ENCODE results near the gene USP1.

The USP1 gene

GRCh38 chr1:62439652-62440371 lies 3.0 kb downstream of the USP1 start:
- no peak overlapping the region for H2AFZ ChIP-seq (ENCODE audit: low read length, unreplicated experiment)
- peaks cover 24% of the 10 kb centered on the region for H3K4me1 ChIP-seq (ENCODE audit: control insufficient read depth, insufficient read depth, low read length, unreplicated experiment)
- H3K27ac ChIP-seq (ENCODE audit: low read depth, low read length), result no peak overlapping the region
- H3K4me3 ChIP-seq (ENCODE audit: low read depth, low read length), result peak overlapping the region; percentile 92
- peaks cover 31% of the 10 kb centered on the region for H3K36me3 ChIP-seq (ENCODE audit: insufficient read depth, low read length)
- peaks cover 74% of the 10 kb centered on the region for H3K79me2 ChIP-seq (ENCODE audit: control insufficient read depth, insufficient read depth, low read length, unreplicated experiment)
- H3K27me3 ChIP-seq (ENCODE audit: insufficient read depth, low read length), result no peaks in the 10 kb centered on the region

DNA sequence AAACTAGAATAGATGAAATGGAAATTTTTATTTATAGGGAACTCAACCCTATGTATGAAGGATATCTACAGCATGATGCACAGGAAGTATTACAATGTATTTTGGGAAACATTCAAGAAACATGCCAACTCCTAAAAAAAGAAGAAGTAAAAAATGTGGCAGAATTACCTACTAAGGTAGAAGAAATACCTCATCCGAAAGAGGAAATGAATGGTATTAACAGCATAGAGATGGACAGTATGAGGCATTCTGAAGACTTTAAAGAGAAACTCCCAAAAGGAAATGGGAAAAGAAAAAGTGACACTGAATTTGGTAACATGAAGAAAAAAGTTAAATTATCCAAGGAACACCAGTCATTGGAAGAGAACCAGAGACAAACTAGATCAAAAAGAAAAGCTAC lies 7.9 kb downstream of the USP1 start:
- Histone ChIP-seq H2AFZ (ENCODE audit: low read length, unreplicated experiment) (no peak overlapping the region), H3K36me3 (ENCODE audit: insufficient read depth, low read length) (peaks cover 64% of the 10 kb centered on the region), H3K27me3 (ENCODE audit: insufficient read depth, low read length) (no peaks in the 10 kb centered on the region), H3K27ac (ENCODE audit: low read depth, low read length) (no peak overlapping the region), H3K4me1 (ENCODE audit: control insufficient read depth, insufficient read depth, low read length, unreplicated experiment) (peaks cover 14% of the 10 kb centered on the region), H3K79me2 (ENCODE audit: control insufficient read depth, insufficient read depth, low read length, unreplicated experiment) (peaks cover 45% of the 10 kb centered on the region), H3K4me3 (ENCODE audit: low read depth, low read length) (no peak overlapping the region)

DNA sequence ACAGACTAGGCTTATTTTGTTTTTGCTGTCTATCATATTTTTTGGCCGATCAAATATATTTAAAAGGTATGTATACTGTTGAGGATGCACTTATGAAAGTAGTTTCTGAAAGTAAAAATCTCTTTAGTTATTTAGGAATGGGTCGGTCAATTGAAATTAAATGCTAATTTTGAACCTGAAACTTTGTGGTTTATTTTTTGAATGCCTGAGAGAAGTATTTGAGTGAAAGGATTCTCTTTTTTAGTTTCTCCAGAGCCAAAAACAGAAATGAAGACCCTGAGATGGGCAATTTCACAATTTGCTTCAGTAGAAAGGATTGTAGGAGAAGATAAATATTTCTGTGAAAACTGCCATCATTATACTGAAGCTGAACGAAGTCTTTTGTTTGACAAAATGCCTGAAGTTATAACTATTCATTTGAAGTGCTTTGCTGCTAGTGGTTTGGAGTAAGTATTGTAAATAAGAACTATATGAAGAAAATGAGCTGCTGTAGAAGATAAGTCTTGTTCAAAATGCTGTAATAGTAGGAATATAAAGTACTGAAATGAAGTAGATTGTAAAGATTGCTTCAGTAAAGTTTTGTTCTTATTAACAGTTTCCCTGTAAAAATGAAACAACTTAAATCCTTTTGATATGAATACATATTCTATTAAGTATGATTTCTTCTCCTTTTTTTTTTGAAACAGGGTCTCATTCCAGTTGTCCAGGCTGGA lies 11.5 kb downstream of the USP1 start:
- H3K79me2 ChIP-seq (ENCODE audit: control insufficient read depth, insufficient read depth, low read length, unreplicated experiment), result peaks cover 10% of the 10 kb centered on the region
- peaks cover 6% of the 10 kb centered on the region for H3K4me1 ChIP-seq (ENCODE audit: control insufficient read depth, insufficient read depth, low read length, unreplicated experiment)
- H2AFZ ChIP-seq (ENCODE audit: low read length, unreplicated experiment), result no peak overlapping the region
- H3K36me3 ChIP-seq (ENCODE audit: insufficient read depth, low read length), result peaks cover 73% of the 10 kb centered on the region
- no peak overlapping the region for H3K27ac ChIP-seq (ENCODE audit: low read depth, low read length)
- H3K27me3 ChIP-seq (ENCODE audit: insufficient read depth, low read length), result no peaks in the 10 kb centered on the region
- H3K4me3 ChIP-seq (ENCODE audit: low read depth, low read length), result no peak overlapping the region

DNA sequence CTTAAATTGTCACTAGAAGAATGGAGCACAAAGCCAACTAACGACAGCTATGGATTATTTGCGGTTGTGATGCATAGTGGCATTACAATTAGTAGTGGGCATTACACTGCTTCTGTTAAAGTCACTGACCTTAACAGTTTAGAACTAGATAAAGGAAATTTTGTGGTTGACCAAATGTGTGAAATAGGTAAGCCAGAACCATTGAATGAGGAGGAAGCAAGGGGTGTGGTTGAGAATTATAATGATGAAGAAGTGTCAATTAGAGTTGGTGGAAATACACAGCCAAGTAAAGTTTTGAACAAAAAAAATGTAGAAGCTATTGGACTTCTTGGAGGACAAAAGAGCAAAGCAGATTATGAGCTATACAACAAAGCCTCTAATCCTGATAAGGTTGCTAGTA lies 13.5 kb downstream of the USP1 start:
- H3K27ac ChIP-seq (ENCODE audit: low read depth, low read length), result no peak overlapping the region
- H3K4me1 ChIP-seq (ENCODE audit: control insufficient read depth, insufficient read depth, low read length, unreplicated experiment), result peaks cover 6% of the 10 kb centered on the region
- H3K27me3 ChIP-seq (ENCODE audit: insufficient read depth, low read length), result no peaks in the 10 kb centered on the region
- no peak overlapping the region for H2AFZ ChIP-seq (ENCODE audit: low read length, unreplicated experiment)
- peaks cover under 1% of the 10 kb centered on the region for H3K79me2 ChIP-seq (ENCODE audit: control insufficient read depth, insufficient read depth, low read length, unreplicated experiment)
- H3K4me3 ChIP-seq (ENCODE audit: low read depth, low read length), result no peak overlapping the region
- peaks cover 62% of the 10 kb centered on the region for H3K36me3 ChIP-seq (ENCODE audit: insufficient read depth, low read length)

- Histone ChIP-seq H3K36me3 (ENCODE audit: insufficient read depth, low read length) (peaks cover 58% of the 10 kb centered on the region), H3K27ac (ENCODE audit: low read depth, low read length) (peak overlapping the region; percentile 31), H3K4me1 (ENCODE audit: control insufficient read depth, insufficient read depth, low read length, unreplicated experiment) (peaks cover 6% of the 10 kb centered on the region), H2AFZ (ENCODE audit: low read length, unreplicated experiment) (no peak overlapping the region), H3K27me3 (ENCODE audit: insufficient read depth, low read length) (no peaks in the 10 kb centered on the region), H3K4me3 (ENCODE audit: low read depth, low read length) (no peak overlapping the region), H3K79me2 (ENCODE audit: control insufficient read depth, insufficient read depth, low read length, unreplicated experiment) (no peaks in the 10 kb centered on the region)
These were observed 16.1 kb downstream of the USP1 start for GRCh38 chr1:62452951-62453350.

- H3K36me3 ChIP-seq (ENCODE audit: insufficient read depth, low read length), result peaks cover 18% of the 10 kb centered on the region
- no peaks in the 10 kb centered on the region for H3K27me3 ChIP-seq (ENCODE audit: insufficient read depth, low read length)
- H3K4me3 ChIP-seq (ENCODE audit: low read depth, low read length), result no peak overlapping the region
- no peak overlapping the region for H2AFZ ChIP-seq (ENCODE audit: low read length, unreplicated experiment)
- H3K27ac ChIP-seq (ENCODE audit: low read depth, low read length), result no peak overlapping the region
- H3K4me1 ChIP-seq (ENCODE audit: control insufficient read depth, insufficient read depth, low read length, unreplicated experiment), result no peaks in the 10 kb centered on the region
- H3K79me2 ChIP-seq (ENCODE audit: control insufficient read depth, insufficient read depth, low read length, unreplicated experiment), result no peaks in the 10 kb centered on the region
These were observed 21.1 kb downstream of the USP1 start for GRCh38 chr1:62457955-62458354.

- Histone ChIP-seq H3K27ac (ENCODE audit: low read depth, low read length) (no peak overlapping the region), H3K79me2 (ENCODE audit: control insufficient read depth, insufficient read depth, low read length, unreplicated experiment) (no peaks in the 10 kb centered on the region), H3K4me3 (ENCODE audit: low read depth, low read length) (no peak overlapping the region), H3K27me3 (ENCODE audit: insufficient read depth, low read length) (no peaks in the 10 kb centered on the region), H3K4me1 (ENCODE audit: control insufficient read depth, insufficient read depth, low read length, unreplicated experiment) (no peaks in the 10 kb centered on the region), H2AFZ (ENCODE audit: low read length, unreplicated experiment) (no peak overlapping the region), H3K36me3 (ENCODE audit: insufficient read depth, low read length) (peaks cover 16% of the 10 kb centered on the region)
These were observed 25.5 kb downstream of the USP1 start for GRCh38 chr1:62462370-62462769.

DNA sequence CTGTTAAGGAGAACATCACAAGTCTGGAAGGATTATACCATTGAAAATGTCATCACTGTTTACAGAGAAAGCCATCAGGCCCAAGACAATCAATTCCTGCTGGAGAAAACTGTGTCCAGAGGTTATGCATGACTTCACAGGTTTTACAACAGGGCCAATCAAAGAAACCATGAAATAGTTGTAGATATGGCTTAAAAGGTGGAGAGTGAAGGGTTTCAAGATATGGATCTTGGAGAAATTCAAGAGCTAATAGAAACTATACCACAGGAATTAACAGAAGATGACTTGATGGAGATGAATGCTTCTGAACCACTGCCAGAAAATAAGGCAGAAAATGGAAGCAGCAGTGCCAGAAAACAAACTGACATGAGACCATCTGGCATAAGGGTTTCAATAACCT lies 30.2 kb downstream of the USP1 start:
- Histone ChIP-seq H3K79me2 (ENCODE audit: control insufficient read depth, insufficient read depth, low read length, unreplicated experiment) (no peaks in the 10 kb centered on the region), H3K27me3 (ENCODE audit: insufficient read depth, low read length) (no peaks in the 10 kb centered on the region), H3K4me1 (ENCODE audit: control insufficient read depth, insufficient read depth, low read length, unreplicated experiment) (no peaks in the 10 kb centered on the region), H3K4me3 (ENCODE audit: low read depth, low read length) (no peak overlapping the region), H3K27ac (ENCODE audit: low read depth, low read length) (no peak overlapping the region), H3K36me3 (ENCODE audit: insufficient read depth, low read length) (peaks cover 28% of the 10 kb centered on the region), H2AFZ (ENCODE audit: low read length, unreplicated experiment) (no peak overlapping the region)

GRCh38 chr1:62476525-62477219 lies 39.8 kb downstream of the USP1 start:
- Histone ChIP-seq H3K27me3 (ENCODE audit: insufficient read depth, low read length) (no peaks in the 10 kb centered on the region), H3K36me3 (ENCODE audit: insufficient read depth, low read length) (peaks cover 21% of the 10 kb centered on the region), H3K4me3 (ENCODE audit: low read depth, low read length) (no peak overlapping the region), H3K27ac (ENCODE audit: low read depth, low read length) (no peak overlapping the region), H3K79me2 (ENCODE audit: control insufficient read depth, insufficient read depth, low read length, unreplicated experiment) (no peaks in the 10 kb centered on the region), H2AFZ (ENCODE audit: low read length, unreplicated experiment) (no peak overlapping the region), H3K4me1 (ENCODE audit: control insufficient read depth, insufficient read depth, low read length, unreplicated experiment) (no peaks in the 10 kb centered on the region)

GRCh38 chr1:62481681-62482080 lies 44.8 kb downstream of the USP1 start:
- Histone ChIP-seq H2AFZ (ENCODE audit: low read length, unreplicated experiment) (no peak overlapping the region), H3K79me2 (ENCODE audit: control insufficient read depth, insufficient read depth, low read length, unreplicated experiment) (no peaks in the 10 kb centered on the region), H3K27ac (ENCODE audit: low read depth, low read length) (no peak overlapping the region), H3K27me3 (ENCODE audit: insufficient read depth, low read length) (no peaks in the 10 kb centered on the region), H3K4me3 (ENCODE audit: low read depth, low read length) (no peak overlapping the region), H3K4me1 (ENCODE audit: control insufficient read depth, insufficient read depth, low read length, unreplicated experiment) (no peaks in the 10 kb centered on the region), H3K36me3 (ENCODE audit: insufficient read depth, low read length) (no peaks in the 10 kb centered on the region; the same call in 1 of the 2 replicates)
